Activated naive CD8-positive, alpha-beta T cell treated with anti-CD3 and anti-CD28 coated beads, Interleukin-2, amount 10 ng/mL, durations not matched to agents 7 days and 5 days (primary cell): ENCODE data around the gene C4BPB. TPM values are rescaled to one million over a fixed set of nuclear protein-coding genes. Genes with fewer than 3 reads are reported as not detected.

ENCODE experiments used
- ATAC-seq: fragments of 150-1000 bp; cut with Tn5 transposase; one replicate; pipeline ENCODE4 v1.10.0; 2021; ENCODE audit warnings: low read depth, moderate library complexity
- POLR2A ChIA-PET: fragments of 350-600 bp; sonication (Branson Sonifier 250); formaldehyde crosslinking; loops from one replicate; lab custom pipeline; 2021; ENCODE audit warnings: antibody characterized with exemption; lab: Charles Lee
- DNase-seq: peaks from one replicate; pipeline ENCODE4 v3.0.0; 2021
- H3K27ac Mint-ChIP-seq: one replicate; pipeline ENCODE4 v1.8.0; 2022; ENCODE audit warnings: mild to moderate bottlenecking, mixed read lengths
- H3K27me3 Mint-ChIP-seq: one replicate; pipeline ENCODE4 v1.8.0; 2022; ENCODE audit warnings: mild to moderate bottlenecking, moderate library complexity, mixed read lengths
- H3K36me3 Mint-ChIP-seq: one replicate; pipeline ENCODE4 v1.8.0; 2021; ENCODE audit warnings: mild to moderate bottlenecking, mixed read lengths
- H3K4me1 Mint-ChIP-seq: one replicate; pipeline ENCODE4 v1.8.0; 2021; ENCODE audit warnings: mixed read lengths
- H3K4me3 Mint-ChIP-seq: one replicate; pipeline ENCODE4 v1.8.0; 2022; ENCODE audit warnings: mild to moderate bottlenecking, moderate library complexity, mixed read lengths
- H3K9me3 Mint-ChIP-seq: one replicate; pipeline ENCODE4 v1.8.0; 2021; ENCODE audit warnings: mixed read lengths
- total RNA-seq, 2 experiments: library from RNA; stranded (reverse); gene quantifications; one replicate each; pipeline ENCODE4 v1.2.3, GENCODE V29; 2021

Gene C4BPB
- total RNA-seq, 2 experiments from 2014 or later, result 1.0 to 2.7 TPM

DNA sequence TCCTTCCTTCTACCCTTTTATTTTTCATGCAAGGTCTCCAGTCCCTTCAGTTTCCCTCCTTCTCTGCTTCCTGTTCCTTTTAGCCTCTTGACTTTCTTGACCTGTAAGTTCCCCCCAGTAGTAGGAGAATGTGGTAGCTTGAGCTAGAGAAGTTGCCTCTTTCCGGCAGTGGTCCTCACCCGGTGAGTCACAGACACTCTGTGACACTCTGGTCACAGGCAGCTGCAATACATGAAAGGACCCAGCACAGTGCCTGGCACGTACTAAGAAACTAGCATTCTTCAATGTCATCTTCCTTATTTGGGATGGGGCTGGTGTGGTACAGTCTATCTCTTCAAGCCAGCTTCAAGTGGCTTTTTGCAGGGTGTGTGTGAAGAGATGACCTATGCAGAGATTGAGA lies 19.6 kb upstream of the C4BPB start:
- POLR2A ChIA-PET, result interaction anchor here (0.7 to 2.2 kb wide), 3 partner anchors 16 to 253 kb away, joined by 3 to 16 read pairs (median 4); partner anchors contain the start of genes CD55 and PFKFB2
- ATAC-seq (peak; percentile 69), DNase-seq (no peak)
- H3K9me3 Mint-ChIP-seq, result no peaks in the 10 kb centered on the region
- H3K4me1 Mint-ChIP-seq, result peaks cover 41% of the 10 kb centered on the region
- peak overlapping the region; percentile 47 for H3K4me3 Mint-ChIP-seq
- peaks cover 13% of the 10 kb centered on the region for H3K36me3 Mint-ChIP-seq
- H3K27me3 Mint-ChIP-seq, result peaks cover 2% of the 10 kb centered on the region
- peak overlapping the region; percentile 90 for H3K27ac Mint-ChIP-seq

DNA sequence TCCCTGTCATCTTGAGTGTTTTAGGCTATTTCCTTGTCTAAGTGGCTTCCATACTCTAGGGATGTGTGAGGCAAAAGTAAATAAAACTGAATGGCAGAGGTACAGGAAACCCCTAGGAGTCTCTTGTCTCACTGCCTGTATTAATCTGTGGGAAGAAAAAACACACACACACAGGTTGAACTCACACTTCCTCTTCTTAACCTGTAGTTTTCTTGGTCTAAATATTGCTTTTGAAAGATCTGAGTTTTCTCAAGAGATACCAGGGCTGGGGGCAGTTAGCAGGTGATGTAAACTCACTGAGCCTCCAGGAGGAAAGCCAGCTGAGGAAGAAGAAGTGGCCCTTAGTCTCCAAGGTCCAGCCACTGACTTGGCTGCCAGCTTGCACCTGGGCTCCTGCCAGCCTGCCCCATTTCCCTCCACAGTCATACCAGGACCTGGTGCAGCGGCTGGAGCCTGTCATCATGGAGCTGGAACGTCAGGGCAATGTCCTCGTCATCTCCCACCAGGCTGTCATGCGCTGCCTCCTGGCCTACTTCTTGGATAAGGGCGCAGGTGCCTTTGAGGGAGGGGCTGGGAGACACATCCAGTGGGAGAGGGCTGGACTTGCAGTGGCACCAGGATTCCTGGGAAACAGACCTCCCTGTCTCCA lies 18.7 kb upstream of the C4BPB start:
- Mint-ChIP-seq H3K27me3 (peaks cover 2% of the 10 kb centered on the region), H3K4me3 (peak overlapping the region; percentile 57), H3K36me3 (peaks cover 13% of the 10 kb centered on the region), H3K9me3 (no peaks in the 10 kb centered on the region), H3K27ac (peak overlapping the region; percentile 90), H3K4me1 (peaks cover 41% of the 10 kb centered on the region)
- ATAC-seq (no peak), DNase-seq (no peak)
- POLR2A ChIA-PET, result interaction anchor here (1.3 to 2.2 kb wide), 3 partner anchors 17 to 267 kb away, joined by 5 to 16 read pairs (median 5); partner anchors contain the start of genes CD55 and PFKFB2

DNA sequence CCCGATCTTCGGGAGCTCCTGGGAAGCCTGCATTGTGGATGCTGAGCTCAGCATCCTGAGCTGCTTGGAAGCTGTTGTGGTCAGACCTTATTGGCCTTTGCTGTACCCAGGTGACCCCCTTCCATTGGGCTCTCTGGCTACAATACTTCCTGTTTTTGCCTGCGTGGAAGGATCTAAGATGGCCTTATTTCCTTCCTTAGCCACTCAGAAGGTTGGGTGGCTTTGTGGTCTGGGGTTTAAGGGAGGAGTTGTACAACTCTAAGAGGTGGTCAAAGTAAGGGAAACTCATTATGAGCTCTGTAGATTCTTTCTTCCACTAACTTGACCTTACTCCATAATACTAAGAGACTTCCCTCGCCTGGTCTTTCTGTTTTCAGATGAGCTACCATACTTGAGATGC lies 17.8 kb upstream of the C4BPB start:
- POLR2A ChIA-PET, result interaction anchor here (0.7 to 2.2 kb wide), 6 partner anchors 13 to 266 kb away, joined by 3 to 16 read pairs (median 5); partner anchors contain the start of genes CD55 and PFKFB2
- peaks cover 2% of the 10 kb centered on the region for H3K27me3 Mint-ChIP-seq
- H3K9me3 Mint-ChIP-seq, result no peaks in the 10 kb centered on the region
- peaks cover 10% of the 10 kb centered on the region for H3K36me3 Mint-ChIP-seq
- peaks cover 41% of the 10 kb centered on the region for H3K4me1 Mint-ChIP-seq
- no peak for DNase-seq
- H3K27ac Mint-ChIP-seq, result peak overlapping the region; percentile 85
- ATAC-seq, result peak; percentile 73
- peak overlapping the region; percentile 70 for H3K4me3 Mint-ChIP-seq

DNA sequence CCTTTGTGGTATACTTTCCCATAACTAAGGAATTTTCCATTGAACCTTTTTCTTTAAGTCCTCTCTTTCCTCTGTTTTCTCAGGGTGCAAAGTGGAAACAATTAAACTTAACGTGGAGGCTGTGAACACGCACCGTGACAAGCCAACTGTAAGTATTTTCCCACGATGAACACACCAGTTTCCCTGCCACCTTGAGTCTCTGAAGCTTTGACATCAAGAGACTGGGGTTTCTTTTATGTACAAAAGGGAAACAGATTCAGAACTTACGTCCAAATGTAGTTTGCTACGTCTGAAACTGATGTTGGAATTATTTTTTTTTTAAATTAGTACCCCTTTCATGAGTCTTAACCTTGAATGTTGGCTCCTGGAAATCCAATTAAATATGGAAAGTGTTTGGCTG lies 17.2 kb upstream of the C4BPB start:
- POLR2A ChIA-PET, result interaction anchor here (0.7 to 1.6 kb wide), 5 partner anchors 14 to 265 kb away, joined by 3 to 8 read pairs (median 5); partner anchors contain the start of genes CD55 and PFKFB2
- Mint-ChIP-seq H3K36me3 (peaks cover 10% of the 10 kb centered on the region), H3K27me3 (peaks cover 2% of the 10 kb centered on the region), H3K27ac (peak overlapping the region; percentile 85), H3K4me1 (peaks cover 41% of the 10 kb centered on the region), H3K9me3 (no peaks in the 10 kb centered on the region), H3K4me3 (peak overlapping the region; percentile 70)
- DNase-seq (no peak), ATAC-seq (no peak)

DNA sequence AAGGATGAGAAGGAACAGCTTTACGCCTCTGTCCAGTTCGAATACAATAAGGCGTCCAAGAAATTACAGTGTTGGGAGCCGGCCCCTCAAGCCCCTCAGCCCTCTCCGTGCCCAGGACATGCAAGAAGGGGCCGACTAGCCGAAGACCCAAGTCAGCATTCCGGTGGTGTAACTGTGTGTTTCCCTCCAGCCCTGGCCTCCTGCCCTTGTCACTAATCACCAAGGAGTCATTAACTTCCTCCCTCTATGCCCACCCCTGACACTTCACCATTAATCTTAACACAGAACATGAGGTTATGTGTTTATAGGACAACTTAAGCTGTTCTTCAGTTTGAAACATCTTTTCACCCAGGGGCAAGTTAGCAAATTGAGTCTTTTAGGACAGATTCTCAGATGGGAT lies 16.4 kb upstream of the C4BPB start:
- DNase-seq (no peak), ATAC-seq (no peak)
- Mint-ChIP-seq H3K27ac (peak overlapping the region; percentile 15), H3K9me3 (no peaks in the 10 kb centered on the region), H3K36me3 (peaks cover 10% of the 10 kb centered on the region), H3K4me1 (peaks cover 41% of the 10 kb centered on the region), H3K4me3 (no peak overlapping the region), H3K27me3 (peaks cover 2% of the 10 kb centered on the region)
- POLR2A ChIA-PET, result interaction anchor here (1.6 kb wide), 1 partner anchor 19 kb away, joined by 8 read pairs; the partner anchor contains the start of gene PFKFB2

DNA sequence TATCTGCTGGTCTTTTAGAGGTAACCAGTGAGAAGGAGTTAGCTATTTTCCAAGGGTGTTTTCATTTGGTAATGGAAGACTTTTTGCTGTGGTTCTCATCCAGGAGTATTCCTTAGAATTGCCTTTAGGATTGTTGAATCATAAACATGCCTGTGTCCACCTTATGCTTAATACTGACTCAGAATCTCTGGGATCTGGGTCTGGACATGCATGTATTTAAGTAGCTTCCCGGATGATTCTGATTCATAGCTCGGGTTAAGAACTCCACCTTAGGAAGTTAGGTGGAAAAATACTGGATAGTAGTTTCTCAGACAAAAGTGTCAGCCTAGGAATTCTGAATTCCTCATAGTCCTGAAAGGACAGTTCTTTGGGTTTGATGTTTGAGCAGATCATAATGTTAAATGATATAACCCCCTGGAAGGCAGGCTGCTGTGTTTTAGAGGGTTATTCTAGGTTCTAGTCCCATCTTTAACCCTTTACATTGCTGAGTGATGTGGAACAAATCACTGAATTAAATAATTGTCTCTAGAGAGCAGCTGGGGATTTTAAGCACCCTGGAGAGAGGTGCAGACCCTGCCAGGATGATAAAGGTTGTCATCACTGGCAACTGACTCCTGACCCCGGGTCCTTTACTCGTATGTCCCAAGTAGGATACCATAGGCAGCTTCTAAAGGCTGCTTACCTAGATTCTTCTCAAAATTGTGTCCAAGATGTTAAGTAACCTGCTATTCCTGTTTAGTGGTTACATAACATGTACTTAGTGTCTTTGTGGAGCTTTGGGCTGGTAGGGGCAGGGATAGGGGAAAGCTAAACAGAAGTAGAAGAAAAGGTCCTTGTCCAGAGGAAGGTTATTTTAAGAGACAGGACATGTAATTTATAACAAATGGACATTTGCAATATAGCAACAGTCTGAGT lies 14.5 kb upstream of the C4BPB start:
- no peak for DNase-seq

DNA sequence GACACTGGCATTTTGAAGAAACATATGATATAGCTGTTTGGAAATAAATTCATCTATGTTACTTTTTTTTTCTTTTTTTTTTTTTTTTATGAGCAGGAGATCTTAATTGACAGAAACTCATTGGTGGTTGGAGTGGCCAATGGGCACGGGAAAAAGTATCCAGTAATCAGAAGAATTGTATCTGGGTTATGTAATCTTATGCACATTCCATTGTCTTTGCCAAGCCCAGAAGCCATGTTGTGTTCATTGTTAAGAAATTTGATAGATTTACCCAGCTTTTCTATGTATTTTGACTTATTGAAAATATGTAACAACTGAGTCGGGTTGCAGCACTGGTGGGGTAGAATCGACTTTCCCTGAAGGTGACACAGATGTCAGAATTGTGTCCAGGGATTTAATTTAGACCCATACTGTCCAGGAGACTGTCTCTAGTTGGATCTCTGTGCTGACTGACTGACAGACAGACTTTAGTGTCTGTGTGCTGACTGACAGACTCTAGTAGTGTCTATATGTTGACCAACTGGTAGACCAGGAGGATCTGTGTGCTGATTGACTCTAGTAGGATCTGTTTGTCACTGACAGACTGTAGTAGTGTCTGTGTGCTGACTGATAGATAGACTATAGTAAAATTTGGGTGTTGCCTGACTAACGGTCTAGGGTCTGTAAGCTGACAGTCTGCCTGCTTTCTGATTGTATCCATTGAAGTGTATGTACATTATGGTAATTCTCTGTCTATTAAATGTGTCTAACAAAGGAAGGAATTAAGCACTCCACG lies 12.3 kb upstream of the C4BPB start:
- no peak overlapping the region for H3K4me3 Mint-ChIP-seq
- no peaks in the 10 kb centered on the region for H3K9me3 Mint-ChIP-seq
- no peak overlapping the region for H3K27ac Mint-ChIP-seq
- DNase-seq (no peak), ATAC-seq (no peak)
- peaks cover 3% of the 10 kb centered on the region for H3K36me3 Mint-ChIP-seq
- POLR2A ChIA-PET, result interaction anchor here (1.3 kb wide), 1 partner anchor 26 kb away, joined by 5 read pairs; no protein-coding TSS in a partner anchor
- H3K27me3 Mint-ChIP-seq, result peaks cover 4% of the 10 kb centered on the region
- peaks cover 15% of the 10 kb centered on the region for H3K4me1 Mint-ChIP-seq

More for the DNA sequence above, 14.5 kb upstream of the C4BPB start:
- no peak overlapping the region for H3K27ac Mint-ChIP-seq
- POLR2A ChIA-PET, result no interaction called here
- no peak for ATAC-seq
- no peak overlapping the region for H3K4me3 Mint-ChIP-seq
- peaks cover 5% of the 10 kb centered on the region for H3K36me3 Mint-ChIP-seq
- peaks cover 2% of the 10 kb centered on the region for H3K27me3 Mint-ChIP-seq
- peaks cover 34% of the 10 kb centered on the region for H3K4me1 Mint-ChIP-seq
- H3K9me3 Mint-ChIP-seq, result no peaks in the 10 kb centered on the region

DNA sequence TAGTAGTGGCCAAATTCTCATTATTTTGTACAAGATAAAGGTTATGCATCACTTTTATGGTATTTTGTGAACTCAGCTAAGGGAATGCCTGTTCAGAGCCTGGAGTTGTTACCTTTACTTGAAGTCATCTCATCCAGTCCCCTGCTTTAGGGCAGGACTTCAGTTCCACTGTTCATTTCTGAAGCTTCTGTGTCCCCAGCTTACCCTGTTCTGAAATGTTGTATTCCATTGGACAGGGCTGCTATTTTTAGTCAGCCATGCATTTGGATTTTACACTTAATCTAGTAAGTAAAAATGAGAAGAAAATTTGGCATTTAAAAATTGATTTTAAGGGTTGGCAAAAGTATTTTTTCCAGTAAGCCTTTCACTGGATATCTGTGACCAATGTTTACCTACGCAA lies 11.6 kb upstream of the C4BPB start:
- POLR2A ChIA-PET, result no interaction called here
- ATAC-seq, result no peak
- Mint-ChIP-seq H3K4me1 (peaks cover 8% of the 10 kb centered on the region), H3K27me3 (peaks cover 10% of the 10 kb centered on the region), H3K27ac (no peak overlapping the region), H3K9me3 (no peaks in the 10 kb centered on the region), H3K4me3 (no peak overlapping the region), H3K36me3 (peaks cover 3% of the 10 kb centered on the region)
- DNase-seq, result no peak

DNA sequence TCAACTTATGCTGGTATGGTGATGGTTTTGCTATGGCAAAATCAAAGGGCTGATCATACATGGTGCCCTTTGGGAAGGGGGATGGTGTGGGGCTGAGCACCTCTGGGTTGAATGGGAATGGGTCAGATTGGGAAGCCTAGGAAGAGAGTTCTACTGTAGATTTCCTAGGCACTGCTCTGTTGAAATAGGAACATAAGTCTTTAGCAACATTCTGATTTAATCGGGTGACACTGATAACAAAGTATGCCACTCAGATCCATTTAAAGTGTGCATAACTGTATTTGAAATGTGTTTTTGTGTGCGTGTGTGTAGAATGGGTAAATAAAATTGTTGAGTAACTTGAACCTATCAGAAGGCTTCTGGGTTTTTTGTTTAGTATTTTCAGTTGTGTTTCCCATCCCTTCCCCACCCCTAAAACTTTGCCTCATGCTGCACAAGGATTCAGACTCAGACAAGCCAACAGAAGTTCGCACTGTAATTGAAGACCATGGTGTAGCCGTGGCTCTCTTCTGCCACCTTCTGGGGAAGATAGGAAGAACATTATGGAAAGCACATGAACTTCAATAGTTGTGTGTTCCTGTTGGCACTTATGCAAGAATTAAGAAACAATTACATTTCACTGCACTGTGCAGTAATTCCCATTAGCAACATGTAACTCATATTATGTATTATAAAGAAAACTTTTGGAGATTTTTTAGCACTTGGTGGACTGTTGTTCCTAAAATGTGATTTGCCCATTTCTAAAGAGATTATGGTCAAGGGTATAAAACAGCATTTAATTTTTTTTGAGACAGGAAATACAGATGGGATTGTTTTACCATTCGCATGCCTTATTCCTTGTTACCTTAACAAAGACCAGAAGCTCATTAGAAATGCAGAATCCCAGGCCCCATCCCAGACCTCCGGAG lies 10.9 kb upstream of the C4BPB start:
- DNase-seq (peak; percentile 45), ATAC-seq (peak; percentile 87)
- Mint-ChIP-seq H3K9me3 (no peaks in the 10 kb centered on the region), H3K36me3 (peaks cover 3% of the 10 kb centered on the region), H3K4me1 (peaks cover 4% of the 10 kb centered on the region), H3K27ac (no peak overlapping the region), H3K27me3 (peaks cover 15% of the 10 kb centered on the region), H3K4me3 (no peak overlapping the region)
- POLR2A ChIA-PET, result no interaction called here

DNA sequence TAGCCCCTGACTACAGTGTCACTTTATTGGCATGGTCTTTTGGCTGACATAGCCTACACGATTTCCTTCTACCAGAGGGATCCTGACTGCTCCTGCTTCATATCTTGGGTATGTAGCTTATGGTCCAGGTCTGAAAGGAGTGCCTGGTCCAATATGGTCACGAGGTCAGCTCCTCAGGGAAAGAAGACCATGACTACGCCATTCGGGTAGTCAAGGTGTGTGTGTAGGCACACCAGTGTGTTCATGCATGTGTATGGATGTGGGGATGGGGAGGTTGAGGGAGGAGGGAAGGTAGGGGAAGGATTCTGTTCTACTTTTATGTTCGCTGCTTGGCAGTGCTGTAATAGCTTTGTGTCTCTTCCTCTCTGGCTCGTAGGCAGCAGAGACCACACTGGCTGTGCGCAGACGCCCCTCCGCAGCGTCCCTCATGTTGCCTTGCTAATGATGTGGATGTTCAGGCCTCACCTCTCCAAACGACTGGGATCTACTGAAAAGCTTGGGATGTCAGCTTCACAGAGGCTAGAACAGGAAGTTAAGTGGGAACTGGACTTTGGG lies 10.0 kb upstream of the C4BPB start:
- no peak overlapping the region for H3K27ac Mint-ChIP-seq
- POLR2A ChIA-PET, result interaction anchor here (1.1 kb wide), 1 partner anchor 243 kb away, joined by 4 read pairs; the partner anchor contains the start of gene CD55
- peaks cover 19% of the 10 kb centered on the region for H3K27me3 Mint-ChIP-seq
- DNase-seq (no peak), ATAC-seq (no peak)
- H3K36me3 Mint-ChIP-seq, result no peaks in the 10 kb centered on the region
- no peaks in the 10 kb centered on the region for H3K9me3 Mint-ChIP-seq
- H3K4me3 Mint-ChIP-seq, result no peak overlapping the region
- peaks cover 1% of the 10 kb centered on the region for H3K4me1 Mint-ChIP-seq

DNA sequence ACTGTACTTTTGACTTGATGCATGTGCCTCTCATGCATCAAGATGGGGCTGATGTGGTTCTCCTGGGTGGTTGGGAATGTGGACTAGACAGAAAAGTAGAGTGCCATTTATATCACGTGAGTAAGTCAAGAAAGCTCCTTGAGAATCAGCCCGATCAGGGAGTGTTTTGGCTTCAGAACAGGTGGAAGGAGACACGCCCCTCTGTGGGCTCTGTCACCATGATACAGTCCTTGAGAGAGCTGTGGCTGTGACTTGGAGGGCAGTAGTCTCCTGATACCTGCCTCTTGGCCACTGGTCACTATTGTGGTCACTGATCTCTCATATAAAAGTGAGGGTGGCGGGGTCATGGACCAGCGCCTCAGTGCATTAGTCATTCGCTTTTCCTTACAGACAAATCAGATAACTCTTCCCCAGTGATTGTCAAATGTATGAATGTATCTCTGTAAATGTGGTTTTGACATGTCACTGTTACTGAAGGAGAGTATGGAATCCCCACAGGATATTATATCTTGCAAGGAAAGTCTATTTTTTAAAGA lies 8.9 kb upstream of the C4BPB start:
- H3K36me3 Mint-ChIP-seq, result no peaks in the 10 kb centered on the region
- no peaks in the 10 kb centered on the region for H3K9me3 Mint-ChIP-seq
- peaks cover 22% of the 10 kb centered on the region for H3K27me3 Mint-ChIP-seq
- H3K4me1 Mint-ChIP-seq, result peaks cover 6% of the 10 kb centered on the region
- POLR2A ChIA-PET, result interaction anchor here (0.5 to 1.1 kb wide), 2 partner anchors 103 to 242 kb away, joined by 3 to 4 read pairs; partner anchors contain the start of gene CD55
- no peak overlapping the region for H3K27ac Mint-ChIP-seq
- ATAC-seq, result no peak
- DNase-seq, result no peak
- no peak overlapping the region for H3K4me3 Mint-ChIP-seq
